Measurements from ENCODE around the gene GPR153.

The GPR153 gene

DNA sequence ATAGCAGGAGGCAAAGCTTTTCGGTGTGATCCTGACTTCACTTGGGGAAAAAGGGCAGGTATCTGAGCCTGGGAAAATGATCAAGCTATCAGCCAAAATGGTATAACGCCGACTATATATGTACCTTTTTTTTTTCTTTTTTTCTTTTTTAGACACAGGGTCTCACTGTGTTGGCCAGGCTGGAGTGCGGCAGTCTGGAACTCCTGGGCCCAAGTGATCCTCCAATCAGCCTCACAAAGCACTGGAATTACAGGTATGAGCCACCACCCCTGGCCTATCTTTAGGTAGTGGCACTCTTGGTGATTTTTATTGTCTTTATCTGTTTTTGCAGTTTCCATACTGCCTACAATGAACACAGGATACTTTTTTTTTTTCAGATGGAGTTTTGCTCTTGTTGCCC lies 23.8 kb downstream of the GPR153 start:
- Histone ChIP-seq H3K9ac (ENCODE audit: insufficient read length, low read depth) (no peak overlapping the region), H3K4me1 (ENCODE audit: insufficient read depth, insufficient read length) (peaks cover 3% of the 10 kb centered on the region), H3K27me3 (ENCODE audit: insufficient read depth, insufficient read length) (peaks cover 11% of the 10 kb centered on the region), H3K36me3 (ENCODE audit: insufficient read depth, insufficient read length, low read length) (peaks cover 10% of the 10 kb centered on the region), H3K9me3 (ENCODE audit: insufficient read depth, low read length) (no peaks in the 10 kb centered on the region), H3K4me3 (ENCODE audit: insufficient read length, low read depth) (peak overlapping the region; percentile 15)
- no peak for DNase-seq (ENCODE audit: low read depth, low spot score)
- TF ChIP-seq YY1 (IDR thresholded peaks at IDR 0.05; ENCODE audit: insufficient read depth, insufficient read length), result no peak
- TF ChIP-seq ZNF274 (IDR thresholded peaks at IDR 0.05; ENCODE audit: low read depth, low read length), result no peak
- TF ChIP-seq SUZ12 (IDR thresholded peaks at IDR 0.05; ENCODE audit: extremely low read depth, insufficient read depth, insufficient read length), result no peak

DNA sequence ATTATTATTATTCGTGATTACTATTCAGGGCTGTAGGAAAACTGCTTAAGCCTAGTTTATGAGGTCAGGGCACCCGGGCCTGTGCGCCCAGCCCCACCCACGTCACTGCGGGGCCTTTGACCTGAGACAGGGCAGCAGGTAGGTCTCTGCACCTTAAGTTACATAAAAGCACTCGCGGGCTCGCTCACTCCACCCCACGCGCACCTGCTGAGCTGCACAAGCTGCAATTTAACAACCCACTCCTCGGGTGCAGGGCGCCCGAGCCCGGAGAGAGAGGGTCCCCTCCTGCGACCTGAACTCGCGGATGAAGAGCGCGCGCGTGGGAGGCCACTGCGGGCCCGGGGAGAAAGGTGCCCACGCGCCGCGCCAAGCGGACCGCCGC lies 25.6 kb downstream of the GPR153 start:
- TF ChIP-seq YY1 (IDR thresholded peaks at IDR 0.05; ENCODE audit: insufficient read depth, insufficient read length) (no peak), SUZ12 (IDR thresholded peaks at IDR 0.05; ENCODE audit: extremely low read depth, insufficient read depth, insufficient read length) (no peak), ZNF274 (IDR thresholded peaks at IDR 0.05; ENCODE audit: low read depth, low read length) (no peak)
- Histone ChIP-seq H3K9ac (ENCODE audit: insufficient read length, low read depth) (peak overlapping the region; percentile 83), H3K9me3 (ENCODE audit: insufficient read depth, low read length) (no peaks in the 10 kb centered on the region), H3K36me3 (ENCODE audit: insufficient read depth, insufficient read length, low read length) (peaks cover 23% of the 10 kb centered on the region), H3K27me3 (ENCODE audit: insufficient read depth, insufficient read length) (no peaks in the 10 kb centered on the region), H3K4me3 (ENCODE audit: insufficient read length, low read depth) (peak overlapping the region; percentile 63), H3K4me1 (ENCODE audit: insufficient read depth, insufficient read length) (peaks cover 3% of the 10 kb centered on the region)
- no peak for DNase-seq (ENCODE audit: low read depth, low spot score)

DNA sequence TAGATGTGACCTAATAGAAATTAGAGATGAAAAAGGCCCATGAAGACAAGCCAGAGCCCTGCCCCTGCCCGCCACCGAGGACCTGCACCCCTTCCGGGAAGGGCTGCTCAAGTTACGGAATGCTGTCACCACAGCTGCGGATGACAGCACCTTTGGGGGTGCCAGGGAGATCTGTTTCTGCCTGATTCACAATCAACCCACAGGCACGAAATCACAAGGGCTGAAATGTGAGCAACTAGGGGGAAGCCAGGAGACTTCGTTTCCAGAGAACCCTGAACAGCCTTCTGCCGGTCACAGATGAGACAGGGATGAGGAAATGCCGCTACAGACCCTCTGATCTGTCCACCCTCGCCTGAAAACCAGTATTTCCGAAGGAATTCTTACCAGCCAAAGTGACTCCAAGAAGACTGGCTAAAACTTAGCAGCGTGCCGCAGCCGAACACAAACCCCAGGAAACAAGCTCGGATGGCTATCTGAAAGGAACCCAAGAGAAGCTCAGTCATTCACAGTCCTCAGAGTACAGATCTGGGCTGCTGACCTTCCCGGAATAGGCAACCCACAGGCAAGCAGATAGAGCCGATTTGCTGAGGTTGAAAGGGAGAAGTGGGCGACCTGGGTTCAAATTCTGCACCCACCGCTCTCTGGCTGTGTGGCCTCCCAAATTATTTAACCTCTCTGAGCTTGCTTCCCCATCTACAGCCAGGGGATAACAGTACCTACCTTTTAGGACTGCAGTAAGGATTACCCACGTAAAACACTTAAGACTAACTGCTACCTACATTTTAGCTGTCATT lies 26.2 kb downstream of the GPR153 start:
- no peaks in the 10 kb centered on the region for H3K27me3 ChIP-seq (ENCODE audit: insufficient read depth, insufficient read length)
- peaks cover 23% of the 10 kb centered on the region for H3K36me3 ChIP-seq (ENCODE audit: insufficient read depth, insufficient read length, low read length)
- H3K4me1 ChIP-seq (ENCODE audit: insufficient read depth, insufficient read length), result peaks cover 3% of the 10 kb centered on the region
- H3K9me3 ChIP-seq (ENCODE audit: insufficient read depth, low read length), result no peaks in the 10 kb centered on the region
- H3K4me3 ChIP-seq (ENCODE audit: insufficient read length, low read depth), result peak overlapping the region; percentile 63
- TF ChIP-seq ZNF274 (IDR thresholded peaks at IDR 0.05; ENCODE audit: low read depth, low read length), result no peak
- DNase-seq (ENCODE audit: low read depth, low spot score), result no peak
- peak overlapping the region; percentile 83 for H3K9ac ChIP-seq (ENCODE audit: insufficient read length, low read depth)

DNA sequence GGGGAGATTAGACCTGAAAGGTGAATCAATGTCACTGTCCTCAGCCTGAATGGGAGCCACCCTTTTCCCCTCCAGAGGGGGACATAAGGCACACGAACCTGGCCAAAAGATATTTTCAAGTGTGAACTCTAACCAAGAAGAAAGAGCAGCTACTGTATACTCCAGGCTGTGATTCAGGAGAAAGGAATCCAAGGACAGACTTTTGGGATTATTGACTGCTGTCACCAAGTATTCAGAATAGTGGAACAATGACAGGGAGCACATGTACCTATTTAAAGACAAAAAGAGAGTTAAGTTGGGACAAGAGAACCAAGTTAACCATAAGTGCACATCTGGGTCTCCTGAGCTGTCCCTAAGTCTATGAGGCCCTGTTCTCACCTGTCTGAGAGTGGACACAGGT lies 27.5 kb downstream of the GPR153 start:
- H3K36me3 ChIP-seq (ENCODE audit: insufficient read depth, insufficient read length, low read length), result peaks cover 23% of the 10 kb centered on the region

DNA sequence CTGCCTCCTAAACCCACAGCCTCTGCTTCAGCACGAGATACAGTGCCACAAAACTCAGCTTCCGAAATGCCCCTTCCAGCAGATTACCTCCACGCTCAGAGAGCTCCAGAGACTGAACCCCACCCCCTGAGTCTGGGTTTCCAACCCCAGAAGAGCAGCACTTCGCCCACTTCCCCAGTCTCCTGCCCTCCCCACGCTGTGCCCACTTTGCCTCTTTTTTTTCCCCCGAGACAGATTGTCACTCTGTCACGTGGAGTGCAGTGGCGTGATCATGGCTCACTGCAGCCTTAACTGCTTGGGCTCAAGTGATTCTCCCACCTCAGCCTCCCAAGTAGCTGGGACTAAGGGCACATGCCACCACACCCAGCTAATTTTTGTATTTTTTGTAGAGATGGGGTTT lies 35.2 kb downstream of the GPR153 start:
- Histone ChIP-seq H3K9me3 (ENCODE audit: insufficient read depth, low read length) (no peaks in the 10 kb centered on the region), H3K36me3 (ENCODE audit: insufficient read depth, insufficient read length, low read length) (peaks cover 35% of the 10 kb centered on the region), H3K4me1 (ENCODE audit: insufficient read depth, insufficient read length) (no peaks in the 10 kb centered on the region), H3K27me3 (ENCODE audit: insufficient read depth, insufficient read length) (no peaks in the 10 kb centered on the region), H3K4me3 (ENCODE audit: insufficient read length, low read depth) (no peak overlapping the region), H3K9ac (ENCODE audit: insufficient read length, low read depth) (no peak overlapping the region)
- no peak for DNase-seq (ENCODE audit: low read depth, low spot score)
- TF ChIP-seq ZNF274 (IDR thresholded peaks at IDR 0.05; ENCODE audit: low read depth, low read length), result no peak

More for the DNA sequence above, 27.5 kb downstream of the GPR153 start:
- Histone ChIP-seq H3K9me3 (ENCODE audit: insufficient read depth, low read length) (no peaks in the 10 kb centered on the region), H3K27me3 (ENCODE audit: insufficient read depth, insufficient read length) (no peaks in the 10 kb centered on the region), H3K4me3 (ENCODE audit: insufficient read length, low read depth) (no peak overlapping the region), H3K4me1 (ENCODE audit: insufficient read depth, insufficient read length) (peaks cover 3% of the 10 kb centered on the region), H3K9ac (ENCODE audit: insufficient read length, low read depth) (no peak overlapping the region)
- no peak for DNase-seq (ENCODE audit: low read depth, low spot score)
- no peak for TF ChIP-seq ZNF274 (IDR thresholded peaks at IDR 0.05; ENCODE audit: low read depth, low read length)
- TF ChIP-seq YY1 (IDR thresholded peaks at IDR 0.05; ENCODE audit: insufficient read depth, insufficient read length), result no peak
- no peak for TF ChIP-seq SUZ12 (IDR thresholded peaks at IDR 0.05; ENCODE audit: extremely low read depth, insufficient read depth, insufficient read length)

DNA sequence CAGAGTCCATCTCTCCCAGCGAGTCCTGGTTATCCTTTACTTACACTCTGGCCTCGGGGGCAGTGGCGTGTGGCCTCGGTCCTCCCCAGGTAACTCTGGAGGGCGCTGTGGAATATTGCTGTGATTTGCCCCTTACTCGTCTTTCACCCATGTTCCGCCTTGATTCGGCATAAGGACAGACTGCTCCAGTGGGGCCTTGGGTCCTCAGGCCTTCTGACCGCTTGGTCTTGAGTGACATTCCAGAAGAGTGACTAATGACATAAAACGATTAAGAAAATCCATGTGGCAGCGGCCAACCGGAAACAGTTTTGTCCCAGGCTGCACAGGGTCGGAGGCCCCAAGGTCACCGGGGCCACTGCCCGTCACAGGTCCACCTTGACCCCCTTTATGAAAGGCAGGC lies 36.2 kb downstream of the GPR153 start:
- no peak for DNase-seq (ENCODE audit: low read depth, low spot score)
- no peaks in the 10 kb centered on the region for H3K4me1 ChIP-seq (ENCODE audit: insufficient read depth, insufficient read length)

DNA sequence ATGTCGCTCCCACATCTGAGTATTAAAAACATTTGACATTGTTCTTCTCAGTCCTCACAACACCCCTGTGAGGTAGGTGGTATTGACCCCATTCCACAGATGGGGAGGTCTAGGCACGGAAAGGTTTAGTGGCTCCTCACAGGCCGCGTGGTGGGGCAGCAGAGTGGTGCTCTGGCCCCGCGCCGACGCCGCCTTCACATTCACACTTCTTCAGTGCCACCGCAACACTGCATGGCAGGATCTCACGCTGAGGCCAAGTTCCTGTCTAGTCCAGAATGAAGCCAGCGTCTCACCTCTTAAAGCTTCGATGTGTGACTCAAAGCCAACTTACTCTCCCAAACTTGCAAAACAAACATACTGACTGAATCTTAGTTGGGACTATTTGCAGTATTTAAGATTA lies 37.3 kb downstream of the GPR153 start:
- no peak overlapping the region for H3K9ac ChIP-seq (ENCODE audit: insufficient read length, low read depth)
- no peak overlapping the region for H3K4me3 ChIP-seq (ENCODE audit: insufficient read length, low read depth)
- no peaks in the 10 kb centered on the region for H3K9me3 ChIP-seq (ENCODE audit: insufficient read depth, low read length)
- peaks cover 37% of the 10 kb centered on the region for H3K36me3 ChIP-seq (ENCODE audit: insufficient read depth, insufficient read length, low read length)
- H3K27me3 ChIP-seq (ENCODE audit: insufficient read depth, insufficient read length), result no peaks in the 10 kb centered on the region
- no peak for DNase-seq (ENCODE audit: low read depth, low spot score)
- no peak for TF ChIP-seq YY1 (IDR thresholded peaks at IDR 0.05; ENCODE audit: insufficient read depth, insufficient read length)
- no peak for TF ChIP-seq ZNF274 (IDR thresholded peaks at IDR 0.05; ENCODE audit: low read depth, low read length)
- no peak for TF ChIP-seq SUZ12 (IDR thresholded peaks at IDR 0.05; ENCODE audit: extremely low read depth, insufficient read depth, insufficient read length)
- H3K4me1 ChIP-seq (ENCODE audit: insufficient read depth, insufficient read length), result no peaks in the 10 kb centered on the region

More for the DNA sequence above, 36.2 kb downstream of the GPR153 start:
- no peak overlapping the region for H3K4me3 ChIP-seq (ENCODE audit: insufficient read length, low read depth)
- no peaks in the 10 kb centered on the region for H3K9me3 ChIP-seq (ENCODE audit: insufficient read depth, low read length)
- no peaks in the 10 kb centered on the region for H3K27me3 ChIP-seq (ENCODE audit: insufficient read depth, insufficient read length)
- H3K9ac ChIP-seq (ENCODE audit: insufficient read length, low read depth), result no peak overlapping the region
- H3K36me3 ChIP-seq (ENCODE audit: insufficient read depth, insufficient read length, low read length), result peaks cover 37% of the 10 kb centered on the region
- TF ChIP-seq ZNF274 (IDR thresholded peaks at IDR 0.05; ENCODE audit: low read depth, low read length) (no peak), SUZ12 (IDR thresholded peaks at IDR 0.05; ENCODE audit: extremely low read depth, insufficient read depth, insufficient read length) (no peak), YY1 (IDR thresholded peaks at IDR 0.05; ENCODE audit: insufficient read depth, insufficient read length) (no peak)

Data from NT2/D1 (cell line).